Measurements from ENCODE around the gene TPSD1.
"Not testable (repeated sequence)": the region's sequence is repeated elsewhere in the genome, so short reads cannot be mapped to it uniquely, and the experiment has no call there.

Gene TPSD1

GRCh38 chr16:1220841-1221627, 34.8 kb upstream of the TPSD1 start:
- no peak for DNase-seq

DNA sequence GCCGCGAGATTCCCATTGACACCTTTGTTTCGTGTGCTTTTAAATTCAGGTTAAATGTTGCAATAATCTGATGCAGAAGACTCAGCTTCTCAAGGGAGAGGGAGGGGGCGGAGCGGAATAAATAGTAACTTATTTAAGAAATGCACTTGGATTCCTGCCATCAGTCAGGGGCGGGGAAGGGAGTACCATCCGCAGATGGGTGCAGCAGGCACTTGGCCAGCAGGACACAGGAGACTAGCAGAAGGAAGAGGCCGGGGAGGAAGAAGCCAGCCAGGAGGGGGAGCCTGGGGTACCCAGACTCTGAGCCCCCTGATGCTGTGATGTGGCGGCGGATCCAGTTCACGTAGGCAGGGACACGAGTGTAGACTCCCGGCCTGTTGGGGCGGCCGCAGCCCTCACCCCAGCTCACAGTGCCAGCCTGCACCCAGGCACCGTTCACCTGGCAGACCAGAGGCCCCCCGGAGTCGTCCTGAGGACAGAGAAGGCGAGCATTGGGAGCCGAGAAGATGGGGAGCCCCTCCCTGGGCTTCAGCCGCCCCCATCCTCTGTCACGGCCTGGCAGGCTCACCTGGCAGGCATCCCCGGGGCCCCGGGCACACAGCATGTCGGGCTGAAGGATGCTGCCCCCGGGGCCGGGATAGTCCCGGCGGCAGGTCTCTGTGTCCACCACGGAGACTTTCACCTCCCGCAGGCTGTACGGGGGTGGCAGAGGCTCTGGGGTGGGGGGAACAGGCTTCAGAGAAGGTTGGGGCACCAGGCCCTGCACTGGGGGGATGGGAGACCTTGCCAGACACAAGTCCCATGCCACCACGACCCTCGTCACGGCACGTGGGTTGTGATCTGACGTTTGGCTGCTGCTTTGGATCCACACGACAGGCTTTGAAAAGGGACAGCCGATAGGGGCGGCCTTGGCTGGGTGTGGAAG, 34.0 kb upstream of the TPSD1 start:
- DNase-seq = no peak

DNA sequence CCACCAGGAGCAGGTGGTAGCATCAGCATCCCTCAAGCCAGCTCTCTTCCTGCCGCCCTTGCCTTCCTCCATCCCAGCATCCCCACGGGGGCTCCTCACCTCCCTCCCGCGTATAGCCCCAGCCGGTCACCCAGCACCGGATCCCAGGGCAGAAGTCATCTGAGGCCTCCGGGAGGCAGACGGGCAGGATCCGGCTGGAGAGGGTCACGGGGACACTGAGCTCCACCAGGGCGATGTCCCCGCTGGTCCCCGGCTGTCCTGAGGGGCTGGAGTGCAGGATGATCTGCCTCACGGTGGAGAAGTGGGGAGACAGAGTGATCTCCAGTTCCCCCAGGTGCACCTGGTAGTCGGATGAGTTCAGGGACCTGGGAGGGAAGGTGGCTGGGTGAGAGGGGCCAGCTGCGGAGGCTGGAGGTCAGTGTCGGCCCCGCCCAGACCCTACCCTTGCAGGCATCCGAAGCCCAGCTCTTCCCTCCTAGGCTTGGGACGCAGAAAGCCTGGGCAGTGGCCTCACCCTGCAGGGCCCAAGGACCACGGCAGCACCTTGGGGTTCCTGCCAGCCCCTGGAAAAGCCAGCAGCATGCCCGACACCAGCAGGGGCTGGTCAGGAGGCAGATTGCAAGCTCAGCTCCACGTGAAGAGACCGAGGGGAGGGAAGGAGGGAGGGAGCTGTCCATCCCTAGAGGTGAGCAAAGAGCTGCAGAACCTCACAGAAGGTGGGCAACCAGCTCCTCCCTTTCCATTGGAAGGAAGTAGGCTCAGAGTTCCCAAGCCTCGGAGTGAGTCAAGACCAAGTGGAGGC, 33.1 kb upstream of the TPSD1 start:
- no peak for DNase-seq

- DNase-seq = no peak
Observed at GRCh38 chr16:1223355-1224214, 32.3 kb upstream of the TPSD1 start.

GRCh38 chr16:1224558-1224957, 31.3 kb upstream of the TPSD1 start:
- no peak for DNase-seq

DNA sequence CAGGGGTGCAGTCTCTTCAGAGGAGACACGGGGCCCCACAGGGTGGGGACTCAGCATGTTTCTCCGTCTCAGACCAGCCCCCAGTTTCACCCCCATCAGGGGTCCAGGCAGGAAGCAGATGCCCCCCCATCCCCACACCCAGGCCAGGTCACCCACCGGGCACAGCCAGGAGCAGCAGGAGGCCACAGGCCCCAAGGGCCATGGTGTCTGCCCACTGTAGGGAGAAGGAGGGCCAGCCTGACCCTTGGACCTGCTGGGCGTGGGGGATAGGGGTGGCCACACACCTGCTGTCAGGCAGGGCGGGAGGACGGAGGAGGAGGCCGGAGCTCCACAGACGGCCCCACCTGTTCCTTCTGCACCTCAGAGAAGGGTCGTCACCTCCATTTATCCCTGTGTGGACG, 30.8 kb upstream of the TPSD1 start, which contains the start of gene TPSG1:
TPSG1 (minus strand) TSS at position 218 of the 401 bp plus-strand sequence; CDS start at position 202, 16 bp downstream.
- no peak for DNase-seq

GRCh38 chr16:1225728-1226311, 30.0 kb upstream of the TPSD1 start:
- DNase-seq = not testable (repeated sequence)

DNA sequence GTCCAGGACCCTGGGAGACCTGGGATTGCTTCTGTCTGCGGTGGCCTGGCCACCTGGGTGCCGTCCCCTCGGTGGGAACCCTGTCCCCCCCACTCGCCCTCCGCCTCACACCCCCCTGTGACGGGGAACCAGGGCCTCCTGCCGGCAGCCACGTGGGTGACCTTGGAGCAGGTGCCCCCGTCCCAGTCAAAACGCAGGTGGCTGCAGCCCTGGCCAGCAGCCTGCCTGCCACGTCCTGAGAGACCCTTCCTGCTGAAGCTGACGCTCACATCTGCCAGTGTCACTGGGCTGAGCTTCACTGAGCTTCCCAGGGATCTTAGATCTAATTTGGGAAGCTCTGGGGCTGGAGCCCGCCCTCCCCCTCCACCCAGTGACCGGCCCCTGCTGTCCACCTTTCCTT, 29.2 kb upstream of the TPSD1 start:
- not testable (repeated sequence) for DNase-seq

DNA sequence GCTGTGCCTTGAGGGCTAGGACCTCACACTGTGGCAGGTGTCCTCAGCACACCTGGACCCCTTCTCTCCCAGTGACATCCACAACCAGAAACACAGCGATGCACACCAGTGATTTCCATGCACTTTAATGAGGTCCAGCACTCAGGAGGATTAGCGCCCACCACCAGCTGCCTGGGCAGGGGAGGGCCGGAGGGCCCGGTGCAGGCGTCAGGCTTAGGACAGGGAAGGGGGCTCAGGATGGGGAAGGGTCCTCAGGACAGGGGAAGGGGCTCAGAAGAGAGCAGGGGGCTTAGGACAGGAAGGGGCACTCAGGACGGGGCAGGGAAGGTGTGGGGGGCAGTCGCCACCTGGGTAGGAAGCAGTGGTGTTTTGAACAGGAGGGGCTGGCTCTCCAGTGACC, 27.6 kb upstream of the TPSD1 start:
- not testable (repeated sequence) for DNase-seq

DNA sequence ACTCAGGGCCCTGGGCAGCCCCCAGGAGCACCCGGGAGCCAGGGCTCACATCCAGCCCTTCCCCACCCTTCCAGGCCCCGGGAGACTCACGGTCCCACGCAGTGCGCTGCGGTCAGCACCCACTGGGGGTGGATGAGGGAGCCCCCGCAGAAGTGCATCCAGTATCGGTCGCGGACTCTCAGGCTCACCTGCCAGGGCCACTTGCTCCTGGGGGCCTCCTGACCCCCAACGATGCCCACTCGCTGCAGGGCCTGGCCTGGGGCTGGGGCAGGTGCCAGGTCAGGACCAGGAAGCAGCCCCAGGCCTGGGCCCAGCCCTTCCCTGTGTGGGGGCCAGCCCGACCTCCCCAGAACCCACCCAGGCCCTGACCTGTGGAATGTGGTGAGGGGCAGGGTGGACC, 26.4 kb upstream of the TPSD1 start:
- DNase-seq = not testable (repeated sequence)

- not testable (repeated sequence) for DNase-seq
Observed at GRCh38 chr16:1230084-1230470, 25.8 kb upstream of the TPSD1 start, which contains the start of gene TPSB2. TSS of gene TPSB2 (minus strand) at chr16:1230184. CDS start at chr16:1229951, 233 bp downstream.

DNA sequence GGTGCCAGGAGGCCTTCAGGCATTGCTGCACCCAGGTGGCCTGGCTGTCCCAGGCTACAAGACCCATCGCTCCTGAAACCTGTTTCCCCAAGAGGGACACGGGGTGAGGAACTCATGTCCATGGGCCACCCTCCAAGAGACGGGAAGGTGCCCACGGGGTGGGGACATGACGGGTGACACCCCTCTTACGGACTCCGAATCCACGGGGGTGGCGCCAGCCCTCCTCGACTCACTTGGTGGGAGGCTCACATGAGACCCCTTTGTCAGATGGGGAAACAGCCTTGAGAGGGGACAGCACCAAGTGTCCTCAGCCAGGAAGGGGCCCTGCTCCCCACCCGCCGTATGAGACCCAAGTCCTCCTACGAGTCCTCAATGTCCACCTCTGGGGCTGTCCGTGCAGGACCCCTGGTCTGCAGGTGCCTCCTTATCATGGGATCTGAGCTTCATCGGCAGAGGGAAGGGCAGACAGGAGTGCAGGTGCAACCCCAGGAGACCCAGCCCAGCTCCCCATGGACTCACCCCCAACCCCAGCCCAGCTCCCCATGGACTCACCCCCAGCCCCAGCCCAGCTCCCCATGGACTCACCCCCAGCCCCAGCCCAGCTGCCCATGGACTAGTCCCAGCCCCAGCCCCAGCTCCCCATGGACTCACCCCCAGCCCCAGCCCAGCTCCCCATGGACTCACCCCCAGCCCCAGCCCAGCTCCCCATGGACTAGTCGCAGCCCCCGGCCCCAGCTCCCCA, 25.2 kb upstream of the TPSD1 start:
- DNase-seq = not testable (repeated sequence)

DNA sequence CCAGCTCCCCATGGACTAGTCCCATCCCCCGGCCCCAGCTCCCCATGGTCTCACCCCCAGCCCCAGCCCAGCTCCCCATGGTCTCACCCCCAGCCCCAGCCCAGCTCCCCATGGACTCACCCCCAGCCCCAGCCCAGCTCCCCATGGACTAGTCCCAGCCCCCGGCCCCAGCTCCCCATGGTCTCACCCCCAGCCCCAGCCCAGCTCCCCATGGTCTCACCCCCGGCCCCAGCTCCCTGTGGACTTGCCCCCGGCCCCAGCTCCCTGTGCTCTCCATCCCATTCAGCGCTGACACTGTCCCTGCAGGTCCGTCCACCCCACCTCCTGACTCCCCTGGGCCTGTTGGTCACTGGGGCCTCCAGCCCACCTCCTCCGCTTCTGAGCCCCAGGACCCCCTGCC, 24.6 kb upstream of the TPSD1 start:
- DNase-seq = not testable (repeated sequence)

- DNase-seq = not testable (repeated sequence)
Observed at GRCh38 chr16:1232049-1232748, 23.7 kb upstream of the TPSD1 start.

DNA sequence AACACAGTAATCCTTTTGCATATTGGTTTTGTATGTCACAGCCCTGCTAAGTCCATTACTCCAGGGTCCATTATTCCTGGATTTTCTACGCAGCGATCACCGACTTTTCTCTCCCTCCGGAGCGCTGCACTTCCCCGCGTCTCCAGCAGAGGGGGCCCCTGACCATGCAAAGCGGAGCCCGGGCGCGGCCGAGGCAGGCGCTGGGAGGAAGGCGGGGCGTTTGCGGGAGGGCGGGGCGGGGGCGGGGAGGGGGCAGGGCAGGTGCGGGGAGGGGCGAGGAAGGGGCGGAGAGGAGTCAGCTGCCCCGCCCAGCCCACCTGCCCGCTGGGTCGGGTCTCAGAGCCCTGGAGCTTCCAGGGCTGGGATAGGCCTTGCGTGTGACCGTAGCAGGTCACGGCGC, 19.2 kb upstream of the TPSD1 start:
- not testable (repeated sequence) for DNase-seq

DNA sequence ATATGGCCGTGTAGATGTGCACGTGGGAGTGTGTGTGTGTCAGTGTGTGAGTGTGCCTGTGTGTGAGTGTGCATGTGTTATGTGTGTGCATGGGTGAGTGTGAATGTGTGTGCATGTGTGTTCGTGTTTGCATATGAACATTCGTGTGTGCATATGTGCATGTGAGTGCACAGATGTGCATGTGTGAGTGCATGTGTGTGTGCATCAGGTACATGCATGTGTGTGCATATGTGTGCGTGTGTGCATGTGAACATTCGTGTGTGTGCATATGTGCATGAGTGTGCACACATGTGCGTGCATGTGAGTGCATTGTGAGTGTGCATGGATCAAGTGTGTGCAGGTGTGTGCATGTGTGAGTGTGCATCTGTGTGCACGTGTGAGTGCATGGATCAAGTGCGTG, 17.9 kb upstream of the TPSD1 start:
- no peak for DNase-seq

DNA sequence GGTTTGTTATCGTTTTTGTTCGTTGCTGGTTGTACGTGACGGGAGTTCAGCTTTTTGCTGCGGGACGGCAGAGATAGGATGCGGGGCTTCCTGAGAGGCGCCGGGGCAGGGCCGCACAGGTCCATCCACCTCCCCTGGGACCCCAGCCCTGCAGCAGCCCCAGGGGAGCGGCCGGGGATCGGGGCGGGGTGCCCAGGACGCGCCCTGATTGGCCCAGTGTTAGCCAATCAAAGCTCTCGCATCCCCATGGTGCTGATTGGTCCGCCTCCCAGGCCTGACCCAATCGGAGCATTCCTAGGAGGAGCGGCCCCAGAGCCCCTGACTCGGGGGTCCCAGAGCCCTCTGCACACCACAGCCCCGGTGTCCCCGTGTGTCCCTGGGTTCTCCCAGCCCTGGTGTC, 17.0 kb upstream of the TPSD1 start:
- not testable (repeated sequence) for DNase-seq

DNA sequence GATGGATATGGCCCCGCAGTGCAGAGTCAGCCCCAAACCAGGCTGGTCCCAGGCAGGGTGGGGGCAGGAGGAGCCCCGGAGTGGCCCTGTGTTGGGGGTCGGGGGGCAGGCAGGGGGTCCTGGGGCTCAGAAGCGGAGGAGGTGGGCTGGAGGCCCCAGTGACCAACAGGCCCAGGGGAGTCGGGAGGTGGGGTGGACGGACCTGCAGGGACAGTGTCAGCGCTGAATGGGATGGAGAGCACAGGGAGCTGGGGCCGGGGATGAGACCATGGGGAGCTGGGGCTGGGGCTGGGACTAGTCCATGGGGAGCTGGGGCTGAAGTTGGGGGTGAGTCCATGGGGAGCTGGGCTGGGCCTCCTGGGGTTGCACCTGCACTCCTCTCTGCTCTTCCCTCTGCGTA, 16.3 kb upstream of the TPSD1 start:
- not testable (repeated sequence) for DNase-seq

DNA sequence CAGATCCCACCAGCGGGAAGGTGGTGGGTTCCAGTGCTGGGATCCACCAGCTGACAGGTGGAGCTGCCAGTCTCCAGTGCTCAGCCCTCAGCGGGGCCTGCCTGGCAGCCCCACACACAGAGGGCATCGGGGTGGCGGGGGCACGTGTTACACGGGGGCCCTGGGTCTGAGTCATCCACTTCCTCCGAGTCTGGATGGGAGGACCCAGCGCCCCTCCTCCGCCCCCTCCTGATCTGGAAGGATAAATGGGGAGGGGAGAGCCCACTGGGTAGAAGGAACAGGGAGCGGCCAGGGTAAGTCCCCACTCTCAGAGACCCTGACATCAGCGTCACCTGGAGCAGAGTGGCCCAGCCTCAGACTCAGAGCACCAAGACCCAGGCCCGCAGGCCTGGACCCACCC, 15.4 kb upstream of the TPSD1 start, which contains the start of gene TPSAB1:
TPSAB1 (plus strand) TSS at position 270 of the 400 bp plus-strand sequence. CDS start 234 bp downstream, outside the sequence.
- not testable (repeated sequence) for DNase-seq

Measured in inflammatory macrophage (primary cell).